Mesenchymal stem cell (in vitro differentiated cells and primary cell): ENCODE measurements around the gene KLF7.

ENCODE experiments used
- DNase-seq: peaks from one replicate; pipeline ENCODE4 v3.0.0-alpha.2; 2013
- H2AFZ ChIP-seq: one replicate; pipeline ENCODE4 v1.6.1; 2013; ENCODE audit warnings: low read depth, mild to moderate bottlenecking, control low read depth, inconsistent platforms, low read length, moderate library complexity
- H2AK5ac ChIP-seq: 2 replicates; pipeline ENCODE4 v1.6.1; 2013; ENCODE audit warnings: low read length, moderate library complexity, mild to moderate bottlenecking, inconsistent platforms; ENCODE audit not compliant: severe bottlenecking
- H2BK120ac ChIP-seq: one replicate; pipeline ENCODE4 v1.6.1; 2013; ENCODE audit warnings: low read depth, mild to moderate bottlenecking, inconsistent platforms, low read length, moderate library complexity
- H2BK12ac ChIP-seq, 2 experiments: one replicate each; pipeline ENCODE4 v1.6.1; 2013; ENCODE audit warnings: inconsistent platforms in 2 of 2, low read length in 2 of 2, mild to moderate bottlenecking in 2 of 2, moderate library complexity in 2 of 2, control low read depth in 1 of 2
- H2BK15ac ChIP-seq: one replicate; pipeline ENCODE4 v1.6.1; 2013; ENCODE audit warnings: mild to moderate bottlenecking, low read depth, inconsistent platforms; ENCODE audit not compliant: poor library complexity, severe bottlenecking
- H2BK5ac ChIP-seq: 2 replicates; pipeline ENCODE4 v1.6.1; 2013; ENCODE audit warnings: low read depth, mild to moderate bottlenecking, low read length, control low read depth, inconsistent platforms; ENCODE audit not compliant: poor library complexity, severe bottlenecking
- H3K14ac ChIP-seq, 2 experiments: one replicate each; pipeline ENCODE4 v1.6.1; 2013; ENCODE audit warnings: inconsistent platforms in 2 of 2, low read length in 2 of 2, control low read depth in 1 of 2, mild to moderate bottlenecking in 1 of 2, moderate library complexity in 1 of 2
- H3K18ac ChIP-seq, 2 experiments: one replicate each; pipeline ENCODE4 v1.6.1; 2013; ENCODE audit warnings: inconsistent platforms in 2 of 2, low read length in 2 of 2, control low read depth in 1 of 2, low read depth in 1 of 2, mild to moderate bottlenecking in 1 of 2
- H3K23ac ChIP-seq, 2 experiments: one replicate each; pipeline ENCODE4 v1.6.1; 2013; ENCODE audit warnings: inconsistent platforms in 2 of 2, low read length in 2 of 2, mild to moderate bottlenecking in 2 of 2, moderate library complexity in 2 of 2, control low read depth in 1 of 2
- H3K27ac ChIP-seq: 2 replicates; pipeline ENCODE4 v1.5.1; 2013; ENCODE audit warnings: mild to moderate bottlenecking, moderate library complexity, low read length, control low read depth, inconsistent platforms; ENCODE audit not compliant: poor library complexity, severe bottlenecking
- H3K27me3 ChIP-seq, 2 experiments: 2 replicates each; pipeline versions ENCODE4 v1.6.1 to v1.7.0; 2013; ENCODE audit warnings: low read length in 2 of 2, mild to moderate bottlenecking in 2 of 2, moderate library complexity in 2 of 2, control low read depth in 1 of 2, inconsistent platforms in 1 of 2; ENCODE audit not compliant: control insufficient read depth in 1 of 2, insufficient read depth in 1 of 2
- H3K36me3 ChIP-seq, 2 experiments: 2 replicates each; pipeline versions ENCODE4 v1.6.1 to v1.7.0; 2013; ENCODE audit warnings: low read length in 2 of 2, control low read depth in 1 of 2, inconsistent platforms in 1 of 2, low read depth in 1 of 2, mild to moderate bottlenecking in 1 of 2; ENCODE audit not compliant: insufficient read depth in 2 of 2, control insufficient read depth in 1 of 2
- H3K4ac ChIP-seq, 2 experiments: one replicate each; pipeline ENCODE4 v1.6.1; 2013; ENCODE audit warnings: inconsistent platforms in 2 of 2, low read length in 2 of 2, mild to moderate bottlenecking in 2 of 2, moderate library complexity in 2 of 2, control low read depth in 1 of 2, low read depth in 1 of 2
- H3K4me1 ChIP-seq: 2 replicates; pipeline ENCODE4 v1.6.1; 2013; ENCODE audit warnings: low read depth, low read length, control low read depth; ENCODE audit not compliant: control insufficient read depth, insufficient read depth
- H3K4me2 ChIP-seq: 2 replicates; pipeline ENCODE4 v1.6.1; 2013; ENCODE audit warnings: low read length, mild to moderate bottlenecking, inconsistent platforms; ENCODE audit not compliant: poor library complexity, severe bottlenecking
- H3K4me3 ChIP-seq, 2 experiments: 2 replicates each; pipeline versions ENCODE4 v1.5.1 to v1.7.0; 2013; ENCODE audit warnings: low read length in 2 of 2, mild to moderate bottlenecking in 2 of 2, control low read depth in 1 of 2, low read depth in 1 of 2; ENCODE audit not compliant: insufficient read depth in 1 of 2
- H3K79me1 ChIP-seq: replicated peaks from 2 replicates; pipeline ENCODE4 v1.6.1; 2013; ENCODE audit warnings: mild to moderate bottlenecking, control low read depth, low read length, inconsistent platforms; ENCODE audit not compliant: poor library complexity, severe bottlenecking
- H3K9ac ChIP-seq: 2 replicates; pipeline ENCODE4 v1.7.0; 2013; ENCODE audit warnings: mild to moderate bottlenecking, low read length, moderate library complexity
- H3K9me3 ChIP-seq: 2 replicates; pipeline ENCODE4 v1.7.0; 2013; ENCODE audit warnings: mild to moderate bottlenecking, low read length; ENCODE audit not compliant: control insufficient read depth
- H4K8ac ChIP-seq: one replicate; pipeline ENCODE4 v1.6.1; 2013; ENCODE audit warnings: inconsistent platforms, mild to moderate bottlenecking, low read length, moderate library complexity
- H4K91ac ChIP-seq: one replicate; pipeline ENCODE4 v1.6.1; 2013; ENCODE audit warnings: mild to moderate bottlenecking, low read length, inconsistent platforms
- WGBS: methylation state at CpG from one replicate; pipeline ENCODE4 v1.1.7; 2013; ENCODE audit warnings: mixed read lengths; 5-methylcytosine and 5-hydroxymethylcytosine counted together

The KLF7 gene

DNA sequence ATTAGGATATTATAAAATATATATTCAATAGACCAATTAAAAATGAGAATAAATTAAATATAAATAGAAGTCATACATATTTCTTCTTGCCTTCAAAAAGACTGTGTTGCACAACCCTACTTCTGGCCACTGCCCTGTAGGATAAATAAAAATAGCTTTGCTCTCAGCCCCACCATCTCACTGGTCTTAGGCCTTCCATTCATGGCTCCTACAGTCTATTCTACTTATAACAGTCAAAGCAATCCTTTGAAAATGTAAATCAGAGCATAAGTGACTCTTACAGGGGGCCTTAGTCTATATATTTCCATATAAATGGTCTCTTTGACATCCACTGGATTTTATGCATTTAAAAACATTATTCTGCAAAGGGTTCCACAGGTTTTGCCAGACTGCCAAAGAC, 72.9 kb downstream of the KLF7 start:
- H3K23ac ChIP-seq = no peak overlapping the region
- H3K9me3 ChIP-seq = no peaks in the 10 kb centered on the region
- no peak overlapping the region for H2BK120ac ChIP-seq
- no peak overlapping the region for H2BK12ac ChIP-seq
- H3K4me2 ChIP-seq = no peak overlapping the region
- peaks cover 2% of the 10 kb centered on the region for H3K4me1 ChIP-seq
- no peak overlapping the region for H2AK5ac ChIP-seq
- no peak overlapping the region for H3K27ac ChIP-seq
- no peak overlapping the region for H2AFZ ChIP-seq
- no peak overlapping the region for H3K4ac ChIP-seq
- no peak overlapping the region for H3K4me3 ChIP-seq
- no peak overlapping the region for H3K9ac ChIP-seq
- H3K36me3 ChIP-seq = peaks cover 12 to 34% of the 10 kb centered on the region in 2 experiments
- H2BK5ac ChIP-seq = no peak overlapping the region
- H2BK15ac ChIP-seq = no peak overlapping the region
- H3K18ac ChIP-seq = no peak overlapping the region
- H3K79me1 ChIP-seq = peaks cover 31% of the 10 kb centered on the region
- H3K27me3 ChIP-seq = no peaks in the 10 kb centered on the region
- H4K91ac ChIP-seq = no peak overlapping the region
- DNase-seq = no peak
- H3K14ac ChIP-seq = no peak overlapping the region
- H4K8ac ChIP-seq = no peak overlapping the region

DNA sequence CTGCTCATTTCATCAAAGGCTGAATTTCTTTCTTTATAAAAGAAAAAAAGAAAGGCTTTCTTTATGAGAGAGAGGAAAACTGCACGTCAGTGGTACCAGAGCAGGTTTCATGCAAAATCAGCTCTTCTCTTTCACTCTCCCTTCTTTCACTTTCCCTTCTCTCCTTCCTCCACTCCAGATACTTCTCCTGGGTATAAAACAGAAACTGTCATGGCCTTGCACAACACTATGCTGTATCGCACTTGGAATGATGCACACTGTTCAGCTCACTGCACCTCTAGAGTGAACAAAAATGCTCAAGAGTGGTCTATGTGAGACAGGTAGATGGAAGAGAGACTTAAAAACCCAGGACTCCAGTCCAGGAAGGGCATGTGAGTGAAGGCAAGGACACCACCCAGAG, 73.8 kb downstream of the KLF7 start:
- WGBS = 95% methylated on average over 2 of the region's 2 CpGs
- no peak overlapping the region for H3K4me3 ChIP-seq
- no peak for DNase-seq
- H4K91ac ChIP-seq = no peak overlapping the region
- no peak overlapping the region for H2BK120ac ChIP-seq
- H3K4me2 ChIP-seq = no peak overlapping the region
- no peak overlapping the region for H3K14ac ChIP-seq
- no peaks in the 10 kb centered on the region for H3K9me3 ChIP-seq
- H3K79me1 ChIP-seq = peaks cover 35% of the 10 kb centered on the region
- H2AK5ac ChIP-seq = no peak overlapping the region
- no peak overlapping the region for H2BK5ac ChIP-seq
- H2AFZ ChIP-seq = no peak overlapping the region
- no peak overlapping the region for H3K18ac ChIP-seq
- no peak overlapping the region for H2BK15ac ChIP-seq
- no peak overlapping the region for H3K23ac ChIP-seq
- H3K4me1 ChIP-seq = peaks cover 2% of the 10 kb centered on the region
- peaks cover 12 to 39% of the 10 kb centered on the region in 2 experiments for H3K36me3 ChIP-seq
- H3K27me3 ChIP-seq = no peaks in the 10 kb centered on the region
- H3K4ac ChIP-seq = no peak overlapping the region
- H4K8ac ChIP-seq = peak overlapping the region; percentile 66
- no peak overlapping the region for H3K9ac ChIP-seq
- H3K27ac ChIP-seq = no peak overlapping the region
- no peak overlapping the region for H2BK12ac ChIP-seq

DNA sequence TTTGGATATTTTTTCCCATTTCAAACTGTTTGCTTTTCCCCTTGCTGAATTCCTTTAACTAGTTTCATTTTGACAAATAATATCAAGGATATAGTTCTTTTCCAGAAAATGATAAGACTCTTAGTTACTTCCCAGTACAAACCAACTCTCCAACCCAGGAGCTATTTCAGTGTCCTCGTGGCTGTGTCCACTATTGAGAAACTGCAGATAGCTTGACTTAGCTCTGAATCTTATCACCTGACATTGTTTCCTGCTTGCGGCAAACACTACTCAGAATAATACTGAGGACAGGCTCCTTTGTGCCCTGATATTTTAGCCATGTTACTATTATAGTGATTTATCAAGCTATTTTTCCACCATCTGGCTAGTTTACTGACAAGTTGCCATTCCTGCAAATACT, 74.6 kb downstream of the KLF7 start:
- Histone ChIP-seq H3K9me3 (no peaks in the 10 kb centered on the region), H3K9ac (no peak overlapping the region), H3K27me3 (no peaks in the 10 kb centered on the region), H3K14ac (no peak overlapping the region), H2BK15ac (no peak overlapping the region), H4K91ac (no peak overlapping the region), H2AFZ (no peak overlapping the region), H2BK12ac (no peak overlapping the region), H4K8ac (no peak overlapping the region), H2BK120ac (no peak overlapping the region), H3K4me1 (peaks cover 2% of the 10 kb centered on the region), H3K4me3 (no peak overlapping the region), H2BK5ac (no peak overlapping the region), H3K27ac (no peak overlapping the region), H3K36me3 (peaks cover 14 to 47% of the 10 kb centered on the region in 2 experiments), H2AK5ac (no peak overlapping the region), H3K4ac (no peak overlapping the region), H3K79me1 (peaks cover 30% of the 10 kb centered on the region), H3K18ac (no peak overlapping the region), H3K4me2 (no peak overlapping the region), H3K23ac (no peak overlapping the region)
- WGBS = 87% methylated on average over 2 of the region's 2 CpGs
- no peak for DNase-seq

DNA sequence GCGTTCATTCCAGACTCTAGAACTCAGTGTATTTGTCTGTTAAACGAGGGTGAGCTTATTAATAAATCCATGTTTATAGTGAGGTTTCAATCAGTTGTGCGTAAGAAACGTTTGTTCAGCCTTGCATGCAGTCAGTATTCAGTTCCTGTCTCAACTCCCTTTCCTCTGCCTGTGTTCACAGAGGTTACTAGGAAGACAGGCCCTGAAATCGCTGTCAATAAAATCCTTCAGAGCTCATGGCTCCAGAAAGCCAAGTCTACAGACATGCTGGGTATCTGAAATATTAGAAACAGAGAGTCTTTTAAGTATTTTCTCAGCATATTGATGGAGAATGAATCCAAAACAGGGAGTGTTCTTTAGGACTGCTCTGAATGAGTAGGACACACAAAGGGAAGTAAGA, 75.4 kb downstream of the KLF7 start:
- Histone ChIP-seq H3K4ac (no peak overlapping the region), H3K4me3 (no peak overlapping the region), H3K36me3 (peaks cover 19 to 55% of the 10 kb centered on the region in 2 experiments), H3K4me1 (peaks cover 2% of the 10 kb centered on the region), H2BK15ac (no peak overlapping the region), H3K4me2 (no peak overlapping the region), H4K8ac (no peak overlapping the region), H2BK12ac (no peak overlapping the region), H3K79me1 (peaks cover 33% of the 10 kb centered on the region), H3K14ac (no peak overlapping the region), H3K23ac (no peak overlapping the region), H2AK5ac (no peak overlapping the region), H2AFZ (no peak overlapping the region), H3K9ac (no peak overlapping the region), H2BK120ac (no peak overlapping the region), H3K27ac (no peak overlapping the region), H3K27me3 (no peaks in the 10 kb centered on the region), H4K91ac (no peak overlapping the region), H3K9me3 (no peaks in the 10 kb centered on the region), H3K18ac (no peak overlapping the region), H2BK5ac (no peak overlapping the region)
- no peak for DNase-seq
- WGBS = 95% methylated on average over 5 of the region's 5 CpGs
